ENCODE results near the gene PTGES2.

PTGES2 gene

GRCh38 chr9:128142061-128142460 lies 14.5 kb upstream of the PTGES2 start (continued):
- TF ChIP-seq TSHZ2 (CRISPR knock-in tag; IDR thresholded peaks at IDR 0.05) = no peak
- no peak for TF ChIP-seq SNAI2 (CRISPR knock-in tag; IDR thresholded peaks at IDR 0.05)
- no peak for TF ChIP-seq CREB5 (CRISPR knock-in tag; IDR thresholded peaks at IDR 0.05; ENCODE audit: low read depth)

- TF ChIP-seq ZNF8 (CRISPR knock-in tag; IDR thresholded peaks at IDR 0.05) (no peak), ZNF565 (CRISPR knock-in tag; conservative IDR thresholded peaks at IDR 0.05; ENCODE audit: low read depth) (no peak), ZC3H10 (CRISPR knock-in tag; IDR thresholded peaks at IDR 0.05) (no peak), ZFP30 (CRISPR knock-in tag; IDR thresholded peaks at IDR 0.05) (no peak), ESRRG (CRISPR knock-in tag; IDR thresholded peaks at IDR 0.05) (no peak)
- no peak for ATAC-seq
These were observed 14.1 kb upstream of the PTGES2 start for GRCh38 chr9:128141604-128142003.

- no peak for ATAC-seq
- TF ChIP-seq ZFP3 (CRISPR knock-in tag; IDR thresholded peaks at IDR 0.05) = no peak
- no peak for TF ChIP-seq ZNF8 (CRISPR knock-in tag; IDR thresholded peaks at IDR 0.05)
- TF ChIP-seq ARNTL (CRISPR knock-in tag; IDR thresholded peaks at IDR 0.05; ENCODE audit: borderline replicate concordance, low read depth) = no peak
- no peak for TF ChIP-seq ESRRG (CRISPR knock-in tag; IDR thresholded peaks at IDR 0.05)
- no peak for TF ChIP-seq ZNF565 (CRISPR knock-in tag; conservative IDR thresholded peaks at IDR 0.05; ENCODE audit: low read depth)
- TF ChIP-seq SNAI2 (CRISPR knock-in tag; IDR thresholded peaks at IDR 0.05) = no peak
- TF ChIP-seq CSDC2 (CRISPR knock-in tag; IDR thresholded peaks at IDR 0.05) = no peak
- no peak for TF ChIP-seq OSR1 (CRISPR knock-in tag; IDR thresholded peaks at IDR 0.05)
- TF ChIP-seq ZNF70 (CRISPR knock-in tag; IDR thresholded peaks at IDR 0.05) = no peak
- no peak for TF ChIP-seq POU6F1 (CRISPR knock-in tag; IDR thresholded peaks at IDR 0.05; ENCODE audit: borderline replicate concordance, low read depth)
- no peak for TF ChIP-seq PATZ1 (CRISPR knock-in tag; IDR thresholded peaks at IDR 0.05; ENCODE audit: borderline replicate concordance)
- TF ChIP-seq CREB5 (CRISPR knock-in tag; IDR thresholded peaks at IDR 0.05; ENCODE audit: low read depth) = no peak
- no peak for TF ChIP-seq TOX (CRISPR knock-in tag; IDR thresholded peaks at IDR 0.05; ENCODE audit: borderline replicate concordance)
- no peak for TF ChIP-seq PPARA (CRISPR knock-in tag; IDR thresholded peaks at IDR 0.05; ENCODE audit: borderline replicate concordance)
These were observed 12.1 kb upstream of the PTGES2 start for GRCh38 chr9:128139621-128140020.

GRCh38 chr9:128138001-128138400 lies 10.5 kb upstream of the PTGES2 start:
- TF ChIP-seq CSRNP3 (CRISPR knock-in tag; IDR thresholded peaks at IDR 0.05) = no peak
- no peak; the same call in 2 of the 3 replicates for ATAC-seq

Measured in SK-N-SH treated with all-trans-retinoic acid at 6 μM for 48 hours (cell line).